Measurements from ENCODE around the gene PCSK2.

PCSK2 gene

GRCh38 chr20:17295151-17295726, 68.4 kb downstream of the PCSK2 start:
- Histone ChIP-seq H3K36me3 (no peaks in the 10 kb centered on the region), H3K4me2 (no peak overlapping the region), H3K4me3 (no peak overlapping the region), H3K4me1 (no peaks in the 10 kb centered on the region), H3K27me3 (no peaks in the 10 kb centered on the region), H4K20me1 (no peaks in the 10 kb centered on the region), H3K27ac (no peak overlapping the region), H3K9ac (no peak overlapping the region), H3K9me3 (replicated peaks in 1 of 11) (no peaks in the 10 kb centered on the region)
- TF ChIP-seq Cebpa-rat (IDR thresholded peaks at IDR 0.05) = no peak

- H4K20me1 ChIP-seq = no peaks in the 10 kb centered on the region
- no peaks in the 10 kb centered on the region for H3K36me3 ChIP-seq
- no peaks in the 10 kb centered on the region for H3K9me3 ChIP-seq (replicated peaks in 1 of 11)
- H3K27ac ChIP-seq = no peak overlapping the region
- H3K9ac ChIP-seq = no peak overlapping the region
- no peak overlapping the region for H3K4me3 ChIP-seq
- H3K4me2 ChIP-seq = no peak overlapping the region
- no peak for TF ChIP-seq Cebpa-rat (IDR thresholded peaks at IDR 0.05)
- H3K4me1 ChIP-seq = no peaks in the 10 kb centered on the region
- H3K27me3 ChIP-seq = no peaks in the 10 kb centered on the region
Observed at GRCh38 chr20:17295991-17296390, 69.2 kb downstream of the PCSK2 start.

- Histone ChIP-seq H3K4me1 (no peaks in the 10 kb centered on the region), H4K20me1 (no peaks in the 10 kb centered on the region)
- no peak for TF ChIP-seq Cebpa-rat (IDR thresholded peaks at IDR 0.05)
Observed at GRCh38 chr20:17298171-17298570, 71.3 kb downstream of the PCSK2 start.

GRCh38 chr20:17298751-17299150, 71.9 kb downstream of the PCSK2 start:
- no peaks in the 10 kb centered on the region for H4K20me1 ChIP-seq
- H3K9me3 ChIP-seq (replicated peaks in 1 of 11) = no peaks in the 10 kb centered on the region
- no peaks in the 10 kb centered on the region for H3K36me3 ChIP-seq
- no peaks in the 10 kb centered on the region for H3K4me1 ChIP-seq
- no peaks in the 10 kb centered on the region for H3K27me3 ChIP-seq
- H3K27ac ChIP-seq = no peak overlapping the region
- TF ChIP-seq Cebpa-rat (IDR thresholded peaks at IDR 0.05) = no peak
- H3K9ac ChIP-seq = no peak overlapping the region
- no peak overlapping the region for H3K4me2 ChIP-seq
- no peak overlapping the region for H3K4me3 ChIP-seq

More at GRCh38 chr20:17298171-17298570, 71.3 kb downstream of the PCSK2 start:
- no peaks in the 10 kb centered on the region for H3K27me3 ChIP-seq
- H3K36me3 ChIP-seq = no peaks in the 10 kb centered on the region
- H3K4me2 ChIP-seq = no peak overlapping the region
- no peak overlapping the region for H3K9ac ChIP-seq
- no peaks in the 10 kb centered on the region for H3K9me3 ChIP-seq (replicated peaks in 1 of 11)
- no peak overlapping the region for H3K4me3 ChIP-seq
- no peak overlapping the region for H3K27ac ChIP-seq

GRCh38 chr20:17300113-17300512, 73.3 kb downstream of the PCSK2 start:
- H3K4me3 ChIP-seq = no peak overlapping the region

GRCh38 chr20:17304774-17305173, 77.9 kb downstream of the PCSK2 start:
- no peak overlapping the region for H3K4me2 ChIP-seq
- no peak for TF ChIP-seq Cebpa-rat (IDR thresholded peaks at IDR 0.05)
- no peak overlapping the region for H3K9ac ChIP-seq
- H4K20me1 ChIP-seq = no peaks in the 10 kb centered on the region
- no peak overlapping the region for H3K27ac ChIP-seq
- no peaks in the 10 kb centered on the region for H3K4me1 ChIP-seq
- H3K36me3 ChIP-seq = no peaks in the 10 kb centered on the region
- H3K27me3 ChIP-seq = no peaks in the 10 kb centered on the region
- H3K9me3 ChIP-seq (replicated peaks in 1 of 11) = peaks cover 0 to 20% (median 5%) of the 10 kb centered on the region in 11 experiments; a peak in 12 of 22 replicates
- H3K4me3 ChIP-seq = no peak overlapping the region

More at GRCh38 chr20:17300113-17300512, 73.3 kb downstream of the PCSK2 start:
- Histone ChIP-seq H3K4me1 (no peaks in the 10 kb centered on the region), H3K27me3 (no peaks in the 10 kb centered on the region), H4K20me1 (no peaks in the 10 kb centered on the region), H3K9me3 (replicated peaks in 1 of 11) (no peaks in the 10 kb centered on the region), H3K36me3 (no peaks in the 10 kb centered on the region), H3K27ac (no peak overlapping the region), H3K4me2 (no peak overlapping the region), H3K9ac (no peak overlapping the region)
- no peak for TF ChIP-seq Cebpa-rat (IDR thresholded peaks at IDR 0.05)

- H3K27ac ChIP-seq = no peak overlapping the region
- H3K9me3 ChIP-seq (replicated peaks in 1 of 11) = peaks cover 0 to 24% (median 8%) of the 10 kb centered on the region in 11 experiments; a peak in 12 of 22 replicates
- TF ChIP-seq Cebpa-rat (IDR thresholded peaks at IDR 0.05) = no peak
- H3K9ac ChIP-seq = no peak overlapping the region
- no peak overlapping the region for H3K4me3 ChIP-seq
- no peak overlapping the region for H3K4me2 ChIP-seq
- no peaks in the 10 kb centered on the region for H3K27me3 ChIP-seq
- no peaks in the 10 kb centered on the region for H4K20me1 ChIP-seq
- no peaks in the 10 kb centered on the region for H3K36me3 ChIP-seq
- H3K4me1 ChIP-seq = no peaks in the 10 kb centered on the region
Observed at GRCh38 chr20:17306427-17306826, 79.6 kb downstream of the PCSK2 start.

- no peak for TF ChIP-seq Cebpa-rat (IDR thresholded peaks at IDR 0.05)
- Histone ChIP-seq H3K9ac (no peak overlapping the region), H3K4me2 (no peak overlapping the region), H3K9me3 (replicated peaks in 1 of 11) (peaks cover 0 to 9% (median 0%) of the 10 kb centered on the region in 11 experiments; a peak in 7 of 22 replicates), H3K4me3 (no peak overlapping the region), H4K20me1 (no peaks in the 10 kb centered on the region), H3K36me3 (no peaks in the 10 kb centered on the region), H3K27me3 (no peaks in the 10 kb centered on the region), H3K27ac (no peak overlapping the region), H3K4me1 (no peaks in the 10 kb centered on the region)
Observed at GRCh38 chr20:17314264-17314663, 87.4 kb downstream of the PCSK2 start.

GRCh38 chr20:17315407-17316231, 88.8 kb downstream of the PCSK2 start:
- H3K4me3 ChIP-seq = no peak overlapping the region
- no peaks in the 10 kb centered on the region for H3K27me3 ChIP-seq
- no peak overlapping the region for H3K4me2 ChIP-seq

More at GRCh38 chr20:17315407-17316231, 88.8 kb downstream of the PCSK2 start:
- no peak overlapping the region for H3K27ac ChIP-seq
- no peak for TF ChIP-seq Cebpa-rat (IDR thresholded peaks at IDR 0.05)
- H3K9me3 ChIP-seq (replicated peaks in 1 of 11) = no peaks in the 10 kb centered on the region
- H3K9ac ChIP-seq = no peak overlapping the region
- no peaks in the 10 kb centered on the region for H4K20me1 ChIP-seq
- H3K4me1 ChIP-seq = peaks cover 0 to 6% (median 0%) of the 10 kb centered on the region in 10 experiments; a peak in 1 of 20 replicates
- no peaks in the 10 kb centered on the region for H3K36me3 ChIP-seq

Data from BLaER1 treated with 17β-estradiol and CSF1 and Interleukin-3, amounts not matched to agents 10 nM and 100 nM (cell line).